Measurements from ENCODE around the gene DIAPH2.
"Not testable (repeated sequence)": the region's sequence is repeated elsewhere in the genome, so short reads cannot be mapped to it uniquely, and the experiment has no call there.

GRCh38 chrX:96714393-96714792 is 29.8 kb downstream of the DIAPH2 start:
- TF ChIP-seq ARNT (IDR thresholded peaks at IDR 0.05); HDGF (IDR thresholded peaks at IDR 0.05; ENCODE audit: borderline replicate concordance); FOXK2 (IDR thresholded peaks at IDR 0.05); SUZ12 (IDR thresholded peaks at IDR 0.05); SP1 (IDR thresholded peaks at IDR 0.05); NFRKB (IDR thresholded peaks at IDR 0.05); L3MBTL2 (conservative IDR thresholded peaks at IDR 0.05); PKNOX1 (IDR thresholded peaks at IDR 0.05); CTBP1 (IDR thresholded peaks at IDR 0.05; ENCODE audit: borderline replicate concordance); ZNF384 (IDR thresholded peaks at IDR 0.05); TARDBP (IDR thresholded peaks at IDR 0.05); BHLHE40 (IDR thresholded peaks at IDR 0.05; ENCODE audit: borderline replicate concordance): not testable (repeated sequence)
